GM23338 (cell line): Measurements from ENCODE around the gene MAG. TPM values are rescaled to one million over a fixed set of nuclear protein-coding genes. Genes with fewer than 3 reads are reported as not detected.

Source experiments
- ATAC-seq: fragments of 200-7000 bp; cut with Tn5 transposase; 3 replicates; pipeline ENCODE4 v1.9.1; 2020
- DNase-seq: peaks from one replicate; pipeline ENCODE4 v3.0.0-alpha.2; 2015; ENCODE audit warnings: low spot score
- H2AFZ ChIP-seq: fragments of 200-600 bp; sonication (generic); 2 replicates; pipeline ENCODE4 v1.8.0; 2016; ENCODE audit warnings: antibody characterized with exemption, mild to moderate bottlenecking, moderate library complexity
- H3F3A ChIP-seq: fragments of 200-600 bp; sonication (generic); replicated peaks from 2 replicates; pipeline ENCODE4 v1.8.0; 2017; ENCODE audit warnings: antibody characterized with exemption, mixed run types, low read depth
- H3K27ac ChIP-seq: fragments of 200-600 bp; sonication (generic); 2 replicates; pipeline ENCODE4 v1.6.1; 2016; ENCODE audit warnings: low read depth
- H3K27me3 ChIP-seq: fragments of 200-600 bp; sonication (generic); 2 replicates; pipeline ENCODE4 v1.8.0; 2016; ENCODE audit warnings: mild to moderate bottlenecking, mixed run types, moderate library complexity; ENCODE audit not compliant: insufficient read depth
- H3K36me3 ChIP-seq: fragments of 200-600 bp; sonication (generic); 2 replicates; pipeline ENCODE4 v1.8.0; 2016; ENCODE audit warnings: mild to moderate bottlenecking; ENCODE audit not compliant: insufficient read depth
- H3K4me1 ChIP-seq: fragments of 200-600 bp; sonication (generic); 2 replicates; pipeline ENCODE4 v1.8.0; 2016; ENCODE audit warnings: mild to moderate bottlenecking, moderate library complexity; ENCODE audit not compliant: insufficient read depth
- H3K4me2 ChIP-seq: fragments of 200-600 bp; sonication (generic); 2 replicates; pipeline ENCODE4 v1.7.1; 2017; ENCODE audit warnings: mixed run types
- H3K4me3 ChIP-seq: fragments of 200-600 bp; sonication (generic); 2 replicates; pipeline ENCODE4 v1.6.1; 2016; ENCODE audit warnings: mixed run types
- H3K79me2 ChIP-seq: fragments of 200-600 bp; sonication (generic); replicated peaks from 2 replicates; pipeline ENCODE4 v1.8.0; 2017; ENCODE audit warnings: mild to moderate bottlenecking; ENCODE audit not compliant: insufficient read depth
- H3K9me2 ChIP-seq: fragments of 200-600 bp; sonication (generic); 2 replicates; pipeline ENCODE4 v1.8.0; 2017; ENCODE audit not compliant: insufficient read depth
- H4K20me1 ChIP-seq: fragments of 200-600 bp; sonication (generic); replicated peaks from 2 replicates; pipeline ENCODE4 v1.8.0; 2017; ENCODE audit warnings: mild to moderate bottlenecking; ENCODE audit not compliant: insufficient read depth
- H3K27ac Mint-ChIP-seq: 2 replicates; pipeline ENCODE4 v1.8.0; 2020; ENCODE audit warnings: inconsistent platforms, mild to moderate bottlenecking, moderate library complexity, mixed read lengths
- H3K27me3 Mint-ChIP-seq: 3 replicates; pipeline ENCODE4 v1.8.0; 2022; ENCODE audit warnings: low read depth, mild to moderate bottlenecking, moderate library complexity, mixed read lengths, inconsistent platforms; ENCODE audit not compliant: insufficient read depth, poor library complexity
- H3K36me3 Mint-ChIP-seq: 3 replicates; pipeline ENCODE4 v1.8.0; 2021; ENCODE audit warnings: low read depth, mild to moderate bottlenecking, inconsistent platforms, moderate library complexity, mixed read lengths
- H3K4me1 Mint-ChIP-seq: 3 replicates; pipeline ENCODE4 v1.8.0; 2020; ENCODE audit warnings: mild to moderate bottlenecking, inconsistent platforms, mixed read lengths
- H3K4me3 Mint-ChIP-seq: 3 replicates; pipeline ENCODE4 v1.8.0; 2021; ENCODE audit warnings: moderate library complexity, mild to moderate bottlenecking, inconsistent platforms, mixed read lengths
- H3K9me3 Mint-ChIP-seq: 3 replicates; pipeline ENCODE4 v1.8.0; 2020; ENCODE audit warnings: moderate library complexity, mild to moderate bottlenecking, inconsistent platforms, mixed read lengths
- CREB1 ChIP-seq: fragments of 250-450 bp; sonication (Bioruptor Pico); IDR thresholded peaks from 2 replicates; pipeline ENCODE4 v1.5.0; 2020; ENCODE audit warnings: low read depth, mild to moderate bottlenecking, moderate library complexity
- ETS1 ChIP-seq: IDR thresholded peaks from 2 replicates; pipeline ENCODE4 v1.6.1; 2016; ENCODE audit warnings: antibody characterized with exemption
- EZH2 ChIP-seq: fragments of 200-600 bp; sonication (generic); IDR thresholded peaks from one replicate; pipeline ENCODE4 v1.8.0; 2017; ENCODE audit warnings: antibody characterized with exemption, mild to moderate bottlenecking, low read depth; ENCODE audit not compliant: unreplicated experiment
- EZH2phosphoT487 ChIP-seq: fragments of 200-600 bp; sonication (generic); IDR thresholded peaks from one replicate; pipeline ENCODE4 v1.8.1; 2018; ENCODE audit warnings: antibody characterized with exemption; ENCODE audit not compliant: unreplicated experiment
- JUNB ChIP-seq: IDR thresholded peaks from one replicate; pipeline ENCODE4 v1.6.1; 2016; ENCODE audit warnings: antibody characterized with exemption; ENCODE audit not compliant: unreplicated experiment
- NANOG ChIP-seq: IDR thresholded peaks from 2 replicates; pipeline ENCODE4 v1.6.1; 2016; ENCODE audit warnings: antibody characterized with exemption, borderline replicate concordance
- POLR2AphosphoS5 ChIP-seq: IDR thresholded peaks from 2 replicates; pipeline ENCODE4 v1.6.1; 2016; ENCODE audit warnings: antibody characterized with exemption, low read depth
- REST ChIP-seq: IDR thresholded peaks from one replicate; pipeline ENCODE4 v1.6.1; 2018; ENCODE audit warnings: antibody characterized with exemption; ENCODE audit not compliant: unreplicated experiment
- STAT1 ChIP-seq: IDR thresholded peaks from one replicate; pipeline ENCODE4 v1.6.1; 2016; ENCODE audit warnings: antibody characterized with exemption; ENCODE audit not compliant: unreplicated experiment
- ZNF114 ChIP-seq: fragments of 250-450 bp; sonication (Bioruptor Pico); IDR thresholded peaks from 2 replicates; pipeline ENCODE4 v1.5.0; 2020; ENCODE audit warnings: mild to moderate bottlenecking, moderate library complexity
- ZNF331 ChIP-seq: fragments of 250-450 bp; sonication (Bioruptor Pico); IDR thresholded peaks from 2 replicates; pipeline ENCODE4 v1.5.0; 2020; ENCODE audit warnings: low read depth, mild to moderate bottlenecking, moderate library complexity
- polyA plus RNA-seq: library from polyadenylated mRNA; unstranded; fragments of >200 nt; fragmentation: Nextera tagmentation; extraction: Ambion mirVana; gene quantifications from 2 replicates; pipeline ENCODE4 v1.2.1, GENCODE V29; 2016
- total RNA-seq: library from RNA; depleted of rRNA; stranded (reverse); fragments of >200 nt; shearing (Covaris generic); gene quantifications from 2 replicates; pipeline ENCODE4 v1.2.3, GENCODE V29; 2014
- TF ChIP-seq, protein P1 (sequence below), 2 experiments: fragments of 200-600 bp in 1 of 2; sonication (generic) in 1 of 2; conservative IDR thresholded peaks; 2 replicates each; pipeline versions ENCODE4 v1.5.1 to v1.6.1; 2016 to 2017; ENCODE audit warnings: antibody characterized with exemption in 2 of 2, low read depth in 2 of 2, mild to moderate bottlenecking in 2 of 2, moderate library complexity in 1 of 2

Gene MAG
- total and polyA plus RNA-seq, 2 experiments from 2014 or later, result 0.61 to 1.3 TPM

- no peak for TF ChIP-seq REST
- no peak for TF ChIP-seq POLR2AphosphoS5
- TF ChIP-seq EZH2, result no peak
- no peak for TF ChIP-seq NANOG
- no peak for TF ChIP-seq ZNF331 (CRISPR knock-in tag)
- no peak for TF ChIP-seq JUNB
- no peak for TF ChIP-seq ETS1
- no peak for TF ChIP-seq EZH2phosphoT487
- TF ChIP-seq, protein P1, sequence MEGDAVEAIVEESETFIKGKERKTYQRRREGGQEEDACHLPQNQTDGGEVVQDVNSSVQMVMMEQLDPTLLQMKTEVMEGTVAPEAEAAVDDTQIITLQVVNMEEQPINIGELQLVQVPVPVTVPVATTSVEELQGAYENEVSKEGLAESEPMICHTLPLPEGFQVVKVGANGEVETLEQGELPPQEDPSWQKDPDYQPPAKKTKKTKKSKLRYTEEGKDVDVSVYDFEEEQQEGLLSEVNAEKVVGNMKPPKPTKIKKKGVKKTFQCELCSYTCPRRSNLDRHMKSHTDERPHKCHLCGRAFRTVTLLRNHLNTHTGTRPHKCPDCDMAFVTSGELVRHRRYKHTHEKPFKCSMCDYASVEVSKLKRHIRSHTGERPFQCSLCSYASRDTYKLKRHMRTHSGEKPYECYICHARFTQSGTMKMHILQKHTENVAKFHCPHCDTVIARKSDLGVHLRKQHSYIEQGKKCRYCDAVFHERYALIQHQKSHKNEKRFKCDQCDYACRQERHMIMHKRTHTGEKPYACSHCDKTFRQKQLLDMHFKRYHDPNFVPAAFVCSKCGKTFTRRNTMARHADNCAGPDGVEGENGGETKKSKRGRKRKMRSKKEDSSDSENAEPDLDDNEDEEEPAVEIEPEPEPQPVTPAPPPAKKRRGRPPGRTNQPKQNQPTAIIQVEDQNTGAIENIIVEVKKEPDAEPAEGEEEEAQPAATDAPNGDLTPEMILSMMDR (conservative IDR thresholded peaks at IDR 0.05; ENCODE audit: low read depth in 2 of 2), result no peak
Measured at GRCh38 chr19:35287713-35288112, 4.2 kb upstream of the MAG start (continued).

DNA sequence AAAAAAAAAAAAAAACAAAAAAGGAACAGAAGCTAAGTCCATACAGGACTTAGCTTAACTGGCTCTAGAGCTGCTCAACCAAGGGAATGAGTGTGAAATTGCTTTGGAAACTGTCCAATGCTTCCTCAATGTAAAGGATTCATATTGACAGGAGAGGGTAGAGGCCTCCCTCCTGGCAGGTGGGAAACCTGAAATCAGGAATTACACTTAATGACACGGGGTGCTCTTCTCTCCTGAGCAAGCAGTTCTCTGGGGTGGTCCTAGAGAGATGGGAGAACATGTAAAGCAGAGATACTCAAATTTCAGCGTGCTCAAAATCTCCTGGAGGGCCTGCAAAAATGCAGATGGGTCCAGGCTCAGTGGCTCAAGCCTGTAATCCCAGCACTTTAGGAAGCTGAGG is 3.6 kb upstream of the MAG start:
- no peak for DNase-seq
- Histone ChIP-seq H3F3A (no peaks in the 10 kb centered on the region), H3K27me3 (no peaks in the 10 kb centered on the region), H2AFZ (no peak overlapping the region), H3K9me2 (no peaks in the 10 kb centered on the region), H3K4me3 (no peak overlapping the region), H3K79me2 (no peaks in the 10 kb centered on the region), H3K4me1 (0 out of 2 replicates have a peak, but pooled peaks cover 8% of the 10 kb centered on the region), H3K36me3 (no peaks in the 10 kb centered on the region), H4K20me1 (no peaks in the 10 kb centered on the region), H3K27ac (no peak overlapping the region), H3K4me2 (no peak overlapping the region)
- H3K36me3 Mint-ChIP-seq, result no peaks in the 10 kb centered on the region
- no peaks in the 10 kb centered on the region for H3K9me3 Mint-ChIP-seq
- peaks cover 14% of the 10 kb centered on the region for H3K4me1 Mint-ChIP-seq
- no peak for ATAC-seq
- H3K27me3 Mint-ChIP-seq, result peaks cover 20% of the 10 kb centered on the region
- no peak overlapping the region for H3K4me3 Mint-ChIP-seq
- no peak overlapping the region for H3K27ac Mint-ChIP-seq
- TF ChIP-seq STAT1 (no peak), ZNF114 (CRISPR knock-in tag) (no peak), JUNB (no peak), ETS1 (no peak), CREB1 (CRISPR knock-in tag) (no peak), EZH2phosphoT487 (no peak), NANOG (no peak), POLR2AphosphoS5 (no peak), REST (no peak)
